ENCODE data around the gene ACKR3.

Gene ACKR3

GRCh38 chr2:236565879-236566402 lies 3.7 kb upstream of the ACKR3 start:
- H3K27ac ChIP-seq (ENCODE audit: insufficient read depth in 1 of 2, low read depth in 1 of 2, low read length in 2 of 2, poor library complexity in 1 of 2, severe bottlenecking in 2 of 2): no peak overlapping the region
- POLR2A ChIA-PET: interaction anchor here (1.4 kb wide), 1 partner anchor 53 kb away, joined by 4 read pairs; no protein-coding TSS in a partner anchor
- H3K36me3 ChIP-seq (ENCODE audit: control insufficient read depth in 4 of 4, insufficient read depth in 4 of 4, low read length in 3 of 4): peaks cover 0 to 22% (median 5%) of the 10 kb centered on the region in 4 experiments
- no peaks in the 10 kb centered on the region for H3K9me3 ChIP-seq (ENCODE audit: control extremely low read depth in 1 of 5, control insufficient read depth in 4 of 5, insufficient read depth in 2 of 5, low read depth in 1 of 5, low read length in 4 of 5)
- peaks cover 8 to 31% (median 28%) of the 10 kb centered on the region in 4 experiments for H3K4me1 ChIP-seq (ENCODE audit: control extremely low read depth in 1 of 4, control insufficient read depth in 4 of 4, insufficient read depth in 4 of 4, low read length in 3 of 4)
- CTCF ChIA-PET: interaction anchor here (1.0 to 2.0 kb wide), 5 partner anchors 9 to 52 kb away, joined by 3 to 18 read pairs (median 5); no protein-coding TSS in a partner anchor
- no peak overlapping the region for H3K4me3 ChIP-seq (ENCODE audit: control insufficient read depth in 1 of 7, extremely low read depth in 1 of 7, insufficient read depth in 4 of 7, low read depth in 2 of 7, low read length in 6 of 7)
- DNase-seq: no peak
- H3K27me3 ChIP-seq (replicated peaks in 2 of 5; ENCODE audit: control insufficient read depth in 4 of 5, insufficient read depth in 5 of 5, low read length in 4 of 5): no peaks in the 10 kb centered on the region
- 98% methylated on average over 15 of the region's 17 CpGs for WGBS (ENCODE audit: insufficient coverage)

GRCh38 chr2:236566596-236566995 lies 3.0 kb upstream of the ACKR3 start:
- ChIA-PET POLR2A (interaction anchor here (1.4 kb wide), 1 partner anchor 53 kb away, joined by 4 read pairs; no protein-coding TSS in a partner anchor), CTCF (interaction anchor here (1.0 to 2.0 kb wide), 5 partner anchors 10 to 52 kb away, joined by 3 to 18 read pairs (median 5); no protein-coding TSS in a partner anchor)
- Histone ChIP-seq H3K4me1 (ENCODE audit: control extremely low read depth in 1 of 4, control insufficient read depth in 4 of 4, insufficient read depth in 4 of 4, low read length in 3 of 4) (peaks cover 8 to 31% (median 28%) of the 10 kb centered on the region in 4 experiments), H3K27me3 (replicated peaks in 2 of 5; ENCODE audit: control insufficient read depth in 4 of 5, insufficient read depth in 5 of 5, low read length in 4 of 5) (no peaks in the 10 kb centered on the region), H3K9me3 (ENCODE audit: control extremely low read depth in 1 of 5, control insufficient read depth in 4 of 5, insufficient read depth in 2 of 5, low read depth in 1 of 5, low read length in 4 of 5) (no peaks in the 10 kb centered on the region), H3K27ac (ENCODE audit: insufficient read depth in 1 of 2, low read depth in 1 of 2, low read length in 2 of 2, poor library complexity in 1 of 2, severe bottlenecking in 2 of 2) (no peak overlapping the region), H3K4me3 (ENCODE audit: control insufficient read depth in 1 of 7, extremely low read depth in 1 of 7, insufficient read depth in 4 of 7, low read depth in 2 of 7, low read length in 6 of 7) (no peak overlapping the region), H3K36me3 (ENCODE audit: control insufficient read depth in 4 of 4, insufficient read depth in 4 of 4, low read length in 3 of 4) (peaks cover 0 to 22% (median 5%) of the 10 kb centered on the region in 4 experiments)
- no peak for DNase-seq
- WGBS (ENCODE audit: insufficient coverage): 81% methylated on average over 6 of the region's 6 CpGs

DNA sequence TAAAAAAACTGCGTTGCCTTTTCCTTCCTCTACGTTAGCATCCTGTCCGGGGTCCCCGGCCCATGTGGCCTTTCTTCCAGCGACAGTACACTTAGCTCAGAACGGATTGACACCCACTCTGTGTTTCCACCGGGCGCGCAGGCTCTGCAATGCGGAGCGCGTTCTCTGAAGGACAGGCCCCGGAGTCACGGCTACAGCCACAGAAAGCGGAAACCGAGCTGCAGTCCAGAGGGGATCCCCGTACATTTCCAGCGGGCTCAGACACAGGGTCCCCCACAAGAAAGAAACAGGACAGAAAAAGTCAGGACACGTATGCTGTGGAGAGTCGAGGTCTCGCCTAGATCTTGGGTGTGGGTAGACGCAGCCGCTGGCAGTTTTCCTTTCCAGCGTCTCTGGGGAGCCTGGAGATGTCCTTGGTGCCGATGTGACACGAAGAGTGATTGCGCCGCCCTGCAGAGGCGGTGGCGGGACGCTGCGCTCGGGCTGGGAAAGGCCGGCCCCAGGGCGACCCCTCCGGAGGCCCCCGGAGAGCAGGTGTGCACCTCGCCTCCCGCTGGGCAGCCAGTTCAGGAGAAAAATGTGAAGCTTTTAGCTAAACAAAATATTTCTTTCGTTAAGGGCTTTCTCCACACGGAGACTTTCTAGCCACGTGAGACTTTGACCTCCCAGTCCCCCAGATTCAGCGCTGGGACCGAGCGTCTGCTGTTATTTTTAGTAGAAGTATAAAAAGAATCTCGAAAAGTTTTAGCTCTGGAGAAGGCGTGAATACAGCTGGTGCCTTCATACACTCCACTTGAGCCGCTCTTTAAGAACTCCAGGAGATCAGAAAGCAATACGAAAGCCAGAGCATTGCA lies 1.3 kb upstream of the ACKR3 start:
- H3K4me1 ChIP-seq (ENCODE audit: control extremely low read depth in 1 of 4, control insufficient read depth in 4 of 4, insufficient read depth in 4 of 4, low read length in 3 of 4): peaks cover 8 to 31% (median 28%) of the 10 kb centered on the region in 4 experiments
- DNase-seq: peak; percentile 54 to 79 (median 72)
- CTCF ChIA-PET: interaction anchor here (1.2 to 7.5 kb wide), 16 partner anchors 10 to 113 kb away, joined by 3 to 145 read pairs (median 8); no protein-coding TSS in a partner anchor
- POLR2A ChIA-PET: interaction anchor here (1.5 to 1.6 kb wide), 2 partner anchors 22 to 41 kb away, joined by 3 to 5 read pairs; no protein-coding TSS in a partner anchor
- H3K36me3 ChIP-seq (ENCODE audit: control insufficient read depth in 4 of 4, insufficient read depth in 4 of 4, low read length in 3 of 4): peaks cover 0 to 10% (median 1%) of the 10 kb centered on the region in 4 experiments
- no peak overlapping the region for H3K27ac ChIP-seq (ENCODE audit: insufficient read depth in 1 of 2, low read depth in 1 of 2, low read length in 2 of 2, poor library complexity in 1 of 2, severe bottlenecking in 2 of 2)
- no peaks in the 10 kb centered on the region for H3K27me3 ChIP-seq (replicated peaks in 2 of 5; ENCODE audit: control insufficient read depth in 4 of 5, insufficient read depth in 5 of 5, low read length in 4 of 5)
- H3K4me3 ChIP-seq (ENCODE audit: control insufficient read depth in 1 of 7, extremely low read depth in 1 of 7, insufficient read depth in 4 of 7, low read depth in 2 of 7, low read length in 6 of 7): peak overlapping the region; percentile 38 to 85 (median 65)
- no peaks in the 10 kb centered on the region for H3K9me3 ChIP-seq (ENCODE audit: control extremely low read depth in 1 of 5, control insufficient read depth in 4 of 5, insufficient read depth in 2 of 5, low read depth in 1 of 5, low read length in 4 of 5)
- WGBS (ENCODE audit: insufficient coverage): 4% methylated on average over 44 of the region's 49 CpGs

DNA sequence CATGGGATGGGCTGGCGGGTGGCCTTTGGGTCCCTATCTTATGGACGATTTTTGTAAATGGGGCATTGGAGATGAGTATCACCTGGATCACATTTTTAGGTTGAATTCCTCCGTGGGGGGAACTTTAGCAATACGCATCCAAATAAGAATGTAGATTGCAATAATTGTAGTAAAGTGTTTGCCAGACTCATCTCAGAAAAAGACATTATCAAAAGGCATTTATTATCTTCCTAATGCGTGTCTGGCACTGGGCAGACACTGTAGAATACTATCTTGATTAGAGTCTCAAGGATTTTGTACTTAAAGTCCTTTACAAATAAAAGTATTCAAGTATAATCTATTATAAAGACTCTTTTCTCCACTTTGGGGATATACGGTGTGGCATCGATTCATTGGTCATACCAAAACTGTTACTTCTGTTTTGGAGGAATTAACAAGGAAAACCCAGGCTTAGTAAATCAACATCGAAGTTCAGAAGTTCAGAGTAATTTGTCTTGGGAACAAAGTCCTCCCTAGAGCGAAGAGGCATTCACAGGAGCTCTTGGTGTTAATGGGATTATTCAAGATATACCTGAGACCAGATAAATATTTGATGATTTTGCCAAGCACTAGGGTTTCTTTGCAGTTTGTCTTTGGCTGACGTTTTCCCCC lies 578 bp upstream of the ACKR3 start:
- Histone ChIP-seq H3K27ac (ENCODE audit: insufficient read depth in 1 of 2, low read depth in 1 of 2, low read length in 2 of 2, poor library complexity in 1 of 2, severe bottlenecking in 2 of 2) (no peak overlapping the region), H3K4me1 (ENCODE audit: control extremely low read depth in 1 of 4, control insufficient read depth in 4 of 4, insufficient read depth in 4 of 4, low read length in 3 of 4) (peaks cover 8 to 31% (median 28%) of the 10 kb centered on the region in 4 experiments), H3K36me3 (ENCODE audit: control insufficient read depth in 4 of 4, insufficient read depth in 4 of 4, low read length in 3 of 4) (peaks cover 0 to 6% (median 1%) of the 10 kb centered on the region in 4 experiments), H3K9me3 (ENCODE audit: control extremely low read depth in 1 of 5, control insufficient read depth in 4 of 5, insufficient read depth in 2 of 5, low read depth in 1 of 5, low read length in 4 of 5) (no peaks in the 10 kb centered on the region), H3K27me3 (replicated peaks in 2 of 5; ENCODE audit: control insufficient read depth in 4 of 5, insufficient read depth in 5 of 5, low read length in 4 of 5) (no peaks in the 10 kb centered on the region), H3K4me3 (ENCODE audit: control insufficient read depth in 1 of 7, extremely low read depth in 1 of 7, insufficient read depth in 4 of 7, low read depth in 2 of 7, low read length in 6 of 7) (peak overlapping the region in 5 of 7 experiments; percentile 14 to 85 (median 74))
- ChIA-PET CTCF (interaction anchor here (1.0 to 7.5 kb wide), 25 partner anchors 9 to 459 kb away, joined by 3 to 145 read pairs (median 6); a partner anchor contains a TSS), POLR2A (interaction anchor here (1.5 to 1.6 kb wide), 2 partner anchors 23 to 42 kb away, joined by 3 to 5 read pairs; no protein-coding TSS in a partner anchor)
- no peak for DNase-seq
- WGBS (ENCODE audit: insufficient coverage): 38% methylated on average over 4 of the region's 10 CpGs

DNA sequence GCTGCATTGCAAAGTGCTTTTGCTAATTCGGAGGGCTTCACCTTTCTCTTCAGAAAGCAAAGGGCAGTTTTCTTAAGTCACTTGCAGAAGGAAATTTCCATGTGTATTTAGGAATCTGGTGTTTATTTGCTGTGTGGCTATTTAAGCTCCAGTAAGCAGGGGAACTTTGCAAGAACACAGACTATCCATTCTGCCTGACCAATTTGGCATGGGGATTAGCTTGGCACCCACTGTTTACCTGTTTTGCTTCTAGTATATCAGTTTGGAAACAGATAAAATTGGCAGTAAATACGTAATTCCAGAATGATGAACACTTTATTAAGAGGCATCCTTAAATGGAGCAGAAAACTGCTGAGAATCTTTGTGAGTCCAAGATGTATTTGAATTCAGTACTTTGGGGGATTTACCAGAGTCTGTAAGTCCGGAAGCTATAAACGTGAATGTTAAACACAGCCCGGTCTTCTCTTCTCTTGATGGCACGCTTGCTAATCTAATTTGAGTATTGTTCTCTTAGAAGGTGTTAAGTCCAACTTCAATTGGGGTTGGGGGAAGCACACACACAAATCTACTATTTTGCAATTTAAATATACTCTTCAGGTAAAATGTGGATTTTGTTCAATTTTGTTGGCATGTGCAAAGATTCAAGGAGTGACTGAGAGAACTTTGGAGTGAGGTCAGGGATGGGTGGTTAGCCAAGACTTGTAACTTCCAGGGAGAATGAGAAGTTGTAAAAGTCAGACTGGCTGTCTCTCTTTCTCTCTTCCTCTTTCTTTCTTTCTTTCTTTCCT lies 650 bp downstream of the ACKR3 start:
- POLR2A ChIA-PET: interaction anchor here (1.2 kb wide), 1 partner anchor 16 kb away, joined by 3 read pairs; no protein-coding TSS in a partner anchor
- 79% methylated on average over 2 of the region's 6 CpGs for WGBS (ENCODE audit: insufficient coverage)
- peak overlapping the region in 3 of 7 experiments; percentile 14 to 32 (median 25) for H3K4me3 ChIP-seq (ENCODE audit: control insufficient read depth in 1 of 7, extremely low read depth in 1 of 7, insufficient read depth in 4 of 7, low read depth in 2 of 7, low read length in 6 of 7)

GRCh38 chr2:236571145-236571544 lies 1.5 kb downstream of the ACKR3 start:
- 100% methylated on average over 2 of the region's 6 CpGs for WGBS (ENCODE audit: insufficient coverage)
- H3K27me3 ChIP-seq (replicated peaks in 2 of 5; ENCODE audit: control insufficient read depth in 4 of 5, insufficient read depth in 5 of 5, low read length in 4 of 5): no peaks in the 10 kb centered on the region
- CTCF ChIA-PET: interaction anchor here (0.9 to 7.5 kb wide), 6 partner anchors 16 to 218 kb away, joined by 3 to 145 read pairs (median 12); no protein-coding TSS in a partner anchor
- H3K9me3 ChIP-seq (ENCODE audit: control extremely low read depth in 1 of 5, control insufficient read depth in 4 of 5, insufficient read depth in 2 of 5, low read depth in 1 of 5, low read length in 4 of 5): no peaks in the 10 kb centered on the region
- POLR2A ChIA-PET: no interaction called here
- peaks cover 8 to 31% (median 28%) of the 10 kb centered on the region in 4 experiments for H3K4me1 ChIP-seq (ENCODE audit: control extremely low read depth in 1 of 4, control insufficient read depth in 4 of 4, insufficient read depth in 4 of 4, low read length in 3 of 4)
- H3K4me3 ChIP-seq (ENCODE audit: control insufficient read depth in 1 of 7, extremely low read depth in 1 of 7, insufficient read depth in 4 of 7, low read depth in 2 of 7, low read length in 6 of 7): no peak overlapping the region
- DNase-seq: no peak
- H3K27ac ChIP-seq (ENCODE audit: insufficient read depth in 1 of 2, low read depth in 1 of 2, low read length in 2 of 2, poor library complexity in 1 of 2, severe bottlenecking in 2 of 2): no peak overlapping the region
- H3K36me3 ChIP-seq (ENCODE audit: control insufficient read depth in 4 of 4, insufficient read depth in 4 of 4, low read length in 3 of 4): peaks cover 0 to 9% (median 0%) of the 10 kb centered on the region in 4 experiments

More for the DNA sequence above, 650 bp downstream of the ACKR3 start:
- Histone ChIP-seq H3K9me3 (ENCODE audit: control extremely low read depth in 1 of 5, control insufficient read depth in 4 of 5, insufficient read depth in 2 of 5, low read depth in 1 of 5, low read length in 4 of 5) (no peaks in the 10 kb centered on the region), H3K27ac (ENCODE audit: insufficient read depth in 1 of 2, low read depth in 1 of 2, low read length in 2 of 2, poor library complexity in 1 of 2, severe bottlenecking in 2 of 2) (no peak overlapping the region), H3K36me3 (ENCODE audit: control insufficient read depth in 4 of 4, insufficient read depth in 4 of 4, low read length in 3 of 4) (peaks cover 0 to 6% (median 1%) of the 10 kb centered on the region in 4 experiments), H3K4me1 (ENCODE audit: control extremely low read depth in 1 of 4, control insufficient read depth in 4 of 4, insufficient read depth in 4 of 4, low read length in 3 of 4) (peaks cover 8 to 31% (median 28%) of the 10 kb centered on the region in 4 experiments), H3K27me3 (replicated peaks in 2 of 5; ENCODE audit: control insufficient read depth in 4 of 5, insufficient read depth in 5 of 5, low read length in 4 of 5) (no peaks in the 10 kb centered on the region)
- CTCF ChIA-PET: interaction anchor here (1.0 to 7.5 kb wide), 24 partner anchors 12 to 458 kb away, joined by 3 to 145 read pairs (median 6); a partner anchor contains a TSS
- DNase-seq: no peak

All from common myeloid progenitor, CD34-positive (primary cell).